SH-SY5Y (cell line): ENCODE results near the gene ECHDC3.

ENCODE experiments used
- GATA2 ChIP-seq: IDR thresholded peaks from 2 replicates; pipeline ENCODE4 v1.6.1; 2011; ENCODE audit warnings: mild to moderate bottlenecking, low read depth, low read length
- GATA3 ChIP-seq: IDR thresholded peaks from 2 replicates; pipeline ENCODE4 v1.6.1; 2011; ENCODE audit warnings: low read depth, mild to moderate bottlenecking, low read length, moderate library complexity

DNA sequence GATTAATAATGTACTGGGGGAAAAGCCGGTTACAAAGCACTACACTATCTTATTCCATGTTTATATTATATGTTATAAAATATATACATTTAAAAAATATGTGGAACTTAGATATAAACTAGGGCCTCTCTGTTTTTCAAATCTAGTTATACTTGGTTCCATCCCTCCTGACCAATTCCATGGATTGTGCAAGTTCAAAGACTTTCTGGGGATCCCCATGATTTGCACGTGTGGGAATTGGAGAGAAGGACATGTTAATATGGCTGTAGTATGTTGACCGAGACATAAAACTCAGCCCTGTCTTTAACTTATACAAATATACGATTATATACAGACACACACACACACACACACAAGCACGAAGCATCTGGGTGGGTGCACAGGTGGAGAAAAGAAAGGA, 18.8 kb upstream of the ECHDC3 start:
- TF ChIP-seq GATA3: no peak
- no peak for TF ChIP-seq GATA2
